ENCODE measurements around the gene POLR2A. TPM values are rescaled to one million over a fixed set of nuclear protein-coding genes. Genes with fewer than 3 reads are reported as not detected.

Gene POLR2A
- total RNA-seq, 1 experiment from 2014 or later = 341 TPM

GRCh38 chr17:7528842-7529241 is 44.7 kb downstream of the POLR2A start:
- H3K4me1 ChIP-seq (ENCODE audit: insufficient read depth, low read length, poor library complexity, severe bottlenecking) = no peaks in the 10 kb centered on the region
- H3K27ac ChIP-seq (ENCODE audit: low read depth, low read length, poor library complexity, severe bottlenecking) = no peak overlapping the region
- H3K27me3 ChIP-seq (replicated peaks; ENCODE audit: insufficient read depth, low read depth, low read length, poor library complexity) = no peaks in the 10 kb centered on the region
- H3K4me3 ChIP-seq (ENCODE audit: low read depth, low read length, poor library complexity, severe bottlenecking) = no peak overlapping the region
- BruUV-seq (replicated peaks) = no TSS peak
- TF ChIP-seq, protein P1, sequence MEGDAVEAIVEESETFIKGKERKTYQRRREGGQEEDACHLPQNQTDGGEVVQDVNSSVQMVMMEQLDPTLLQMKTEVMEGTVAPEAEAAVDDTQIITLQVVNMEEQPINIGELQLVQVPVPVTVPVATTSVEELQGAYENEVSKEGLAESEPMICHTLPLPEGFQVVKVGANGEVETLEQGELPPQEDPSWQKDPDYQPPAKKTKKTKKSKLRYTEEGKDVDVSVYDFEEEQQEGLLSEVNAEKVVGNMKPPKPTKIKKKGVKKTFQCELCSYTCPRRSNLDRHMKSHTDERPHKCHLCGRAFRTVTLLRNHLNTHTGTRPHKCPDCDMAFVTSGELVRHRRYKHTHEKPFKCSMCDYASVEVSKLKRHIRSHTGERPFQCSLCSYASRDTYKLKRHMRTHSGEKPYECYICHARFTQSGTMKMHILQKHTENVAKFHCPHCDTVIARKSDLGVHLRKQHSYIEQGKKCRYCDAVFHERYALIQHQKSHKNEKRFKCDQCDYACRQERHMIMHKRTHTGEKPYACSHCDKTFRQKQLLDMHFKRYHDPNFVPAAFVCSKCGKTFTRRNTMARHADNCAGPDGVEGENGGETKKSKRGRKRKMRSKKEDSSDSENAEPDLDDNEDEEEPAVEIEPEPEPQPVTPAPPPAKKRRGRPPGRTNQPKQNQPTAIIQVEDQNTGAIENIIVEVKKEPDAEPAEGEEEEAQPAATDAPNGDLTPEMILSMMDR (conservative IDR thresholded peaks at IDR 0.05; ENCODE audit: low read depth, low read length) = no peak
- TF ChIP-seq EZH2 (IDR thresholded peaks at IDR 0.05; ENCODE audit: borderline replicate concordance, low read depth, low read length, poor library complexity, severe bottlenecking) = no peak
- H3K36me3 ChIP-seq (ENCODE audit: insufficient read depth, low read length, poor library complexity, severe bottlenecking) = no peaks in the 10 kb centered on the region
- CTCF ChIA-PET = no interaction called here
- H3K9me3 ChIP-seq (ENCODE audit: low read depth, low read length, poor library complexity, severe bottlenecking) = peaks cover 9% of the 10 kb centered on the region
- DNase-seq (ENCODE audit: low spot score) = no peak
- POLR2A ChIA-PET (ENCODE audit: low non-redundant PET) = no interaction called here
- intact Hi-C loops (cut with micrococcal nuclease; ENCODE audit: unreplicated experiment) = no loop called here

- no TSS peak for BruUV-seq (replicated peaks)
- intact Hi-C loops (cut with micrococcal nuclease; ENCODE audit: unreplicated experiment) = no loop called here
- H3K36me3 ChIP-seq (ENCODE audit: insufficient read depth, low read length, poor library complexity, severe bottlenecking) = no peaks in the 10 kb centered on the region
- ChIA-PET CTCF (no interaction called here), POLR2A (ENCODE audit: low non-redundant PET) (no interaction called here)
- H3K9me3 ChIP-seq (ENCODE audit: low read depth, low read length, poor library complexity, severe bottlenecking) = peaks cover 9% of the 10 kb centered on the region
- DNase-seq (ENCODE audit: low spot score) = no peak
- no peak overlapping the region for H3K27ac ChIP-seq (ENCODE audit: low read depth, low read length, poor library complexity, severe bottlenecking)
- TF ChIP-seq, protein P1 (conservative IDR thresholded peaks at IDR 0.05; ENCODE audit: low read depth, low read length) = no peak
- TF ChIP-seq EZH2 (IDR thresholded peaks at IDR 0.05; ENCODE audit: borderline replicate concordance, low read depth, low read length, poor library complexity, severe bottlenecking) = no peak
- no peaks in the 10 kb centered on the region for H3K27me3 ChIP-seq (replicated peaks; ENCODE audit: insufficient read depth, low read depth, low read length, poor library complexity)
- H3K4me3 ChIP-seq (ENCODE audit: low read depth, low read length, poor library complexity, severe bottlenecking) = no peak overlapping the region
- no peaks in the 10 kb centered on the region for H3K4me1 ChIP-seq (ENCODE audit: insufficient read depth, low read length, poor library complexity, severe bottlenecking)
These were observed 46.1 kb downstream of the POLR2A start for GRCh38 chr17:7530023-7530900.

DNA sequence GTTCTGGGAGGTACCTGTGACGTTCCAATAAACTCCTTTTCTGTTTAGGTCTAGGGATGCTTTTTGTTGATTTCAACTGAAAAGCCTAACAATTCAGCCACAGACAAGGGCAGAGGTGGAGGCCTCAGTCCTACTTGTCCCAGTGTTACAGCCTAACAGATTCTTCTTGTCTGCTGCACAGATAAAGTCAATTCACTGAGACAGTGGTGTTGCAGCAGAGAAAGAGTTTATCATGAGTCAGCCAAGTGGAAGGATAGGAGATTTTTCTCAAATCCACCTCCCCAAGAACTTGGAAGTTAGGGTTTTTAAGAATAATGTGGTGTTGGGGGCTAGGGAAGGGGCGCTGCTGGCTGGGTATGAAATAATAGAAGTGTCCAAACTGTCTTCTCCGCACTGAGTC is 53.9 kb downstream of the POLR2A start:
- no peak overlapping the region for H3K4me3 ChIP-seq (ENCODE audit: low read depth, low read length, poor library complexity, severe bottlenecking)
- no peaks in the 10 kb centered on the region for H3K4me1 ChIP-seq (ENCODE audit: insufficient read depth, low read length, poor library complexity, severe bottlenecking)
- no peak for DNase-seq (ENCODE audit: low spot score)
- no peaks in the 10 kb centered on the region for H3K36me3 ChIP-seq (ENCODE audit: insufficient read depth, low read length, poor library complexity, severe bottlenecking)
- BruUV-seq (replicated peaks) = no TSS peak
- intact Hi-C loops (cut with micrococcal nuclease; ENCODE audit: unreplicated experiment) = no loop called here
- ChIA-PET POLR2A (ENCODE audit: low non-redundant PET) (no interaction called here), CTCF (no interaction called here)
- TF ChIP-seq, protein P1 (conservative IDR thresholded peaks at IDR 0.05; ENCODE audit: low read depth, low read length) = no peak
- no peak for TF ChIP-seq EZH2 (IDR thresholded peaks at IDR 0.05; ENCODE audit: borderline replicate concordance, low read depth, low read length, poor library complexity, severe bottlenecking)
- no peak overlapping the region for H3K27ac ChIP-seq (ENCODE audit: low read depth, low read length, poor library complexity, severe bottlenecking)
- peaks cover 10% of the 10 kb centered on the region for H3K9me3 ChIP-seq (ENCODE audit: low read depth, low read length, poor library complexity, severe bottlenecking)
- H3K27me3 ChIP-seq (replicated peaks; ENCODE audit: insufficient read depth, low read depth, low read length, poor library complexity) = no peaks in the 10 kb centered on the region

Measured in A673 (cell line).